Upper lobe of left lung (tissue), 4 donors: Measurements from ENCODE around the gene LRRIQ4.

Experiments
- CTCF ChIP-seq, 6 experiments: fragments of 450-650 bp in 4 of 6; fragments of 200-600 bp in 2 of 6; sonication (generic) in 2 of 6; IDR thresholded peaks; one replicate each; pipeline ENCODE4 v1.5.1; 2016 to 2019; ENCODE audit warnings: antibody characterized with exemption in 6 of 6
- EP300 ChIP-seq, 4 donors: sonication (generic); formaldehyde crosslinking; IDR thresholded peaks; one replicate each; pipeline ENCODE4 v1.5.1; 2017; ENCODE audit warnings: antibody characterized with exemption in 4 of 4, control low read depth in 2 of 4
- POLR2A ChIP-seq, 4 donors: fragments of 450-650 bp; IDR thresholded peaks; one replicate each; pipeline ENCODE4 v1.5.1; 2016 to 2017; ENCODE audit warnings: antibody characterized with exemption in 4 of 4, mild to moderate bottlenecking in 2 of 4
- POLR2AphosphoS5 ChIP-seq, 2 donors: sonication (generic); formaldehyde crosslinking; IDR thresholded peaks; one replicate each; pipeline ENCODE4 v1.5.1; 2017; ENCODE audit warnings: antibody characterized with exemption in 2 of 2

DNA sequence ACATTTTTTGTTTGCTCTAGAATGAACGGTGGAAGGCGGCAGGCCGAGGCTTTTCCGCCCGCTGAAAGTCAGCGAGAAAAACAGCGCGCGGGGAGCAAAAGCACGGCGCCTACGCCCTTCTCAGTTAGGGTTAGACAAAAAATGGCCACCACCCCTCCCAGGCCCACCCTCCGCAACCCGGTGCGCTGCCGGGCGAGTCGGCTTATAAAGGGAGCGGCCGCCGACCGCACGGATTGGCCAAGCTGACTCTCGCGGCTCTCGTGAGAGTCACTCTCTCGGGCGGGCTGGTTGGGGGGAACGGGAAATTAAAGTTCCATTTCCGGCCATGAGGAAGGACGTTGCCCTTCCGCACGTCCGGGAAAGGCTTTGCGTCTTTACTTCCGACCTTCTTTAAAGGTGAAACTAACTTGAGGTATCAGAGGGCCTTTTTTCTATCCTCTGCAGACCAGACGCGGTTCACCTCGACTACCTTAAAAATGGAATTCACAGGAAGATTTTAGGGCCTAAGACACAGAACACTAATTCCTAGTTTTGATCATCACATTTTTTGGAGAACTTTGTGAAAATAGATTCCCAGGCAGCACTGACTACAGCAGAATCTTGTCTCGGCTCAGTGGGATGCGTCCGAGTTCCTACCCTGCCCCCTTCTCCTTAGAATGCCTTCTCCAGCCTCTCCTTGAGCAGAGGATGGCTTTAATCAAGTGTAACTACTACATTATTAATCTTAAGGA lies 47.6 kb upstream of the LRRIQ4 start, which contains the start of gene TERC:
- TF ChIP-seq CTCF (IDR thresholded peaks at IDR 0.05): no peak
- TF ChIP-seq POLR2A (IDR thresholded peaks at IDR 0.05): peak; percentile 89 to 97 (median 96)
- peak in 1 of 4 donors; percentile 26 for TF ChIP-seq EP300 (IDR thresholded peaks at IDR 0.05)
- TF ChIP-seq POLR2AphosphoS5 (IDR thresholded peaks at IDR 0.05): peak; percentile 95 to 97
